Neural cell (in vitro differentiated cells): ENCODE data around the gene GPR158.

Source experiments
- EP300 ChIP-seq: fragments of 450-650 bp; conservative IDR thresholded peaks from 2 replicates; pipeline ENCODE4 v1.6.1; 2014; ENCODE audit warnings: antibody characterized with exemption, mild to moderate bottlenecking, moderate library complexity; ENCODE audit not compliant: poor library complexity, severe bottlenecking
- EZH2 ChIP-seq: fragments of 200-600, 300-800 bp; shearing (Covaris generic), sonication (generic); IDR thresholded peaks from 2 replicates; pipeline ENCODE4 v1.6.1; 2014; ENCODE audit warnings: antibody characterized with exemption, low read length, borderline replicate concordance, mild to moderate bottlenecking; ENCODE audit not compliant: insufficient read depth, poor library complexity, severe bottlenecking
- POLR2AphosphoS5 ChIP-seq: IDR thresholded peaks from 2 replicates; pipeline ENCODE4 v1.6.1; 2012
- RAD21 ChIP-seq: fragments of 450-650 bp; conservative IDR thresholded peaks from 2 replicates; pipeline ENCODE4 v1.6.1; 2014; ENCODE audit warnings: antibody characterized with exemption, mild to moderate bottlenecking, moderate library complexity
- SMC3 ChIP-seq: fragments of 450-650 bp; conservative IDR thresholded peaks from 2 replicates; pipeline ENCODE4 v1.6.1; 2014; ENCODE audit warnings: antibody characterized with exemption, mild to moderate bottlenecking, moderate library complexity; ENCODE audit not compliant: poor library complexity
- TAF1 ChIP-seq: IDR thresholded peaks from 2 replicates; pipeline ENCODE4 v1.6.1; 2012; ENCODE audit warnings: low read depth
- TF ChIP-seq, protein P1 (sequence below): fragments of 450-650 bp; IDR thresholded peaks from 2 replicates; pipeline ENCODE4 v1.5.1; 2014; ENCODE audit warnings: antibody characterized with exemption, mild to moderate bottlenecking, moderate library complexity; ENCODE audit not compliant: poor library complexity, severe bottlenecking
- TF ChIP-seq, protein P2 (sequence below): IDR thresholded peaks from 2 replicates; pipeline ENCODE4 v1.6.1; 2012; ENCODE audit warnings: borderline replicate concordance

DNA sequence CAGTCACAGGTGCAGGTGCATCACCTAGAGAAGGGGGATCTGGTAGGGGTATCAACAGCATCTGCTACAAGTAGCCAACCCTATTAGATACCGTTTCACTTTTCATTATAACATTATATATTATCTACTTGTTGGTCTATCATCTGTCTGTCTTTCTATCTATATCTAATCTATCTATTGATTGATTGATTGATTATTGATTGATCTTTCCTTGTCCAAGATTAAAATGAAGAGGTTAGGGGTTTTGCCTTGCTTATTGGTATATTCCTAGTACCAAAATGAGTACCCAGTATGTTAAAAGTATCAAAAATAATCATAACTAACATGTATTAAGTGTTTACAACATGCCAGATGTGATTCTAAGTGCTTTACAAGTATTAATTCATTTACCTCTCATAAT, 121.5 kb downstream of the GPR158 start:
- TF ChIP-seq POLR2AphosphoS5 (no peak), EZH2 (no peak), RAD21 (no peak), EP300 (no peak), SMC3 (no peak), TAF1 (no peak)
- TF ChIP-seq, protein P1, sequence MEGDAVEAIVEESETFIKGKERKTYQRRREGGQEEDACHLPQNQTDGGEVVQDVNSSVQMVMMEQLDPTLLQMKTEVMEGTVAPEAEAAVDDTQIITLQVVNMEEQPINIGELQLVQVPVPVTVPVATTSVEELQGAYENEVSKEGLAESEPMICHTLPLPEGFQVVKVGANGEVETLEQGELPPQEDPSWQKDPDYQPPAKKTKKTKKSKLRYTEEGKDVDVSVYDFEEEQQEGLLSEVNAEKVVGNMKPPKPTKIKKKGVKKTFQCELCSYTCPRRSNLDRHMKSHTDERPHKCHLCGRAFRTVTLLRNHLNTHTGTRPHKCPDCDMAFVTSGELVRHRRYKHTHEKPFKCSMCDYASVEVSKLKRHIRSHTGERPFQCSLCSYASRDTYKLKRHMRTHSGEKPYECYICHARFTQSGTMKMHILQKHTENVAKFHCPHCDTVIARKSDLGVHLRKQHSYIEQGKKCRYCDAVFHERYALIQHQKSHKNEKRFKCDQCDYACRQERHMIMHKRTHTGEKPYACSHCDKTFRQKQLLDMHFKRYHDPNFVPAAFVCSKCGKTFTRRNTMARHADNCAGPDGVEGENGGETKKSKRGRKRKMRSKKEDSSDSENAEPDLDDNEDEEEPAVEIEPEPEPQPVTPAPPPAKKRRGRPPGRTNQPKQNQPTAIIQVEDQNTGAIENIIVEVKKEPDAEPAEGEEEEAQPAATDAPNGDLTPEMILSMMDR = no peak
- TF ChIP-seq, protein P2, sequence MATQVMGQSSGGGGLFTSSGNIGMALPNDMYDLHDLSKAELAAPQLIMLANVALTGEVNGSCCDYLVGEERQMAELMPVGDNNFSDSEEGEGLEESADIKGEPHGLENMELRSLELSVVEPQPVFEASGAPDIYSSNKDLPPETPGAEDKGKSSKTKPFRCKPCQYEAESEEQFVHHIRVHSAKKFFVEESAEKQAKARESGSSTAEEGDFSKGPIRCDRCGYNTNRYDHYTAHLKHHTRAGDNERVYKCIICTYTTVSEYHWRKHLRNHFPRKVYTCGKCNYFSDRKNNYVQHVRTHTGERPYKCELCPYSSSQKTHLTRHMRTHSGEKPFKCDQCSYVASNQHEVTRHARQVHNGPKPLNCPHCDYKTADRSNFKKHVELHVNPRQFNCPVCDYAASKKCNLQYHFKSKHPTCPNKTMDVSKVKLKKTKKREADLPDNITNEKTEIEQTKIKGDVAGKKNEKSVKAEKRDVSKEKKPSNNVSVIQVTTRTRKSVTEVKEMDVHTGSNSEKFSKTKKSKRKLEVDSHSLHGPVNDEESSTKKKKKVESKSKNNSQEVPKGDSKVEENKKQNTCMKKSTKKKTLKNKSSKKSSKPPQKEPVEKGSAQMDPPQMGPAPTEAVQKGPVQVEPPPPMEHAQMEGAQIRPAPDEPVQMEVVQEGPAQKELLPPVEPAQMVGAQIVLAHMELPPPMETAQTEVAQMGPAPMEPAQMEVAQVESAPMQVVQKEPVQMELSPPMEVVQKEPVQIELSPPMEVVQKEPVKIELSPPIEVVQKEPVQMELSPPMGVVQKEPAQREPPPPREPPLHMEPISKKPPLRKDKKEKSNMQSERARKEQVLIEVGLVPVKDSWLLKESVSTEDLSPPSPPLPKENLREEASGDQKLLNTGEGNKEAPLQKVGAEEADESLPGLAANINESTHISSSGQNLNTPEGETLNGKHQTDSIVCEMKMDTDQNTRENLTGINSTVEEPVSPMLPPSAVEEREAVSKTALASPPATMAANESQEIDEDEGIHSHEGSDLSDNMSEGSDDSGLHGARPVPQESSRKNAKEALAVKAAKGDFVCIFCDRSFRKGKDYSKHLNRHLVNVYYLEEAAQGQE = no peak
